GM21360 (cell line): ENCODE results near the gene TTC39B.
A peak's percentile ranks its signal among the peaks of the same experiment; 100 is the strongest.

Source experiments
- ATAC-seq: cut with Tn5 transposase; IDR thresholded peaks from one replicate; pipeline ENCODE4 v1.9.1; 2021; ENCODE audit warnings: mild to moderate bottlenecking, moderate library complexity; ENCODE audit not compliant: unreplicated experiment

The TTC39B gene

GRCh38 chr9:15231788-15232635 is 75.0 kb downstream of the TTC39B start:
- ATAC-seq = peak; percentile 79

GRCh38 chr9:15229409-15229808 is 77.6 kb downstream of the TTC39B start:
- no peak for ATAC-seq

- ATAC-seq = no peak
These were observed 79.5 kb downstream of the TTC39B start for GRCh38 chr9:15227491-15227890.

- ATAC-seq = no peak
These were observed 81.4 kb downstream of the TTC39B start for GRCh38 chr9:15225564-15226126.

- ATAC-seq = no peak
These were observed 84.7 kb downstream of the TTC39B start for GRCh38 chr9:15222313-15222712.

- no peak for ATAC-seq
These were observed 85.3 kb downstream of the TTC39B start for GRCh38 chr9:15221746-15222145.

- ATAC-seq = no peak
These were observed 86.2 kb downstream of the TTC39B start for GRCh38 chr9:15220658-15221318.

- ATAC-seq = no peak
These were observed 87.5 kb downstream of the TTC39B start for GRCh38 chr9:15219546-15219945.

GRCh38 chr9:15218994-15219393 is 88.0 kb downstream of the TTC39B start:
- no peak for ATAC-seq

- no peak for ATAC-seq
These were observed 93.8 kb downstream of the TTC39B start for GRCh38 chr9:15213249-15213648.

GRCh38 chr9:15211815-15212495 is 95.1 kb downstream of the TTC39B start:
- no peak for ATAC-seq

- peak; percentile 76 for ATAC-seq
These were observed 95.7 kb downstream of the TTC39B start for GRCh38 chr9:15211160-15211814.

- ATAC-seq = no peak
These were observed 99.9 kb downstream of the TTC39B start for GRCh38 chr9:15206903-15207696.

- ATAC-seq = no peak
These were observed 101.2 kb downstream of the TTC39B start for GRCh38 chr9:15205632-15206420.

GRCh38 chr9:15203581-15203980 is 103.4 kb downstream of the TTC39B start:
- ATAC-seq = no peak

- ATAC-seq = no peak
These were observed 106.9 kb downstream of the TTC39B start for GRCh38 chr9:15200111-15200510.

- ATAC-seq = no peak
These were observed 114.2 kb downstream of the TTC39B start for GRCh38 chr9:15192856-15193255.

GRCh38 chr9:15191378-15191777 is 115.6 kb downstream of the TTC39B start:
- ATAC-seq = no peak

GRCh38 chr9:15189481-15189880 is 117.5 kb downstream of the TTC39B start:
- ATAC-seq = no peak
